Measurements from ENCODE around the gene NFATC3.

DNA sequence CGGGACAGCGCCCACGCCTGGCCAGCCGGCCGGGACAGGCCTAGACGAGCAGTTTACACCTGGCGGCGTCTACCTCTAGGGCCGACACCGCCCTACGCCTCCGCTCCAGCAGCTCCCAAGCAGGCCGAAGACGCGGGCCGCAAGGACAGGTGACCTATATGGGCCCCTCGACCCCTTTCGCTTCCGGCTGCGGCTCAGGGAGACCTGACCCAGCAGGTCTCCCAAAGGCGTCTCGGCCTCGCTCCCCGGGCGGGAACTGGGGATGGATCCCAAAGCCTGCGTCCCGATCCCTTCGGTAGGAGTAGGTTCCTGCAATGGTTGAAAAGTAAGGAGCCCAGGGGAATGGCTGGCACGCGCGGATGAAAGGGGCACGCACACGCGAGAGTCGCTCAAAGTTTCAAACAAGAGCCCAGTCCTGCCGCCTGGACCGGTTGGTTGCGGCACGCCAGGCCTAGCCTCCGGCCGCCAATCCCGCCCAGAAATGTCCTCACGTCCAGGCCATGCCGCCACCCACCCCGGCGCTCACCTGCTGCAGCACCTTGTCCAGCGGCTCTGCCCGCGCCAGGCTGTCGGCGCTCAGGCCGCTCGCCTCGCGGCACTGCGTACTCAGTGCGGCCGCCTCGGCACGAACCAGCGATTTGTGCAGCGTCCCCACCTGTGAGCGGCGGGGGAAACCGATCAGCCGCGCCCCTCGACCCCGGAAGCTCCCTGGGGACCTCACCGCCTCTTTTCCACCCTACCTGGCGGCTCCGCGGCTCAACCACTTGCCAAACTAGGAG lies 150.1 kb downstream of the NFATC3 start:
- TF ChIP-seq, protein P1, sequence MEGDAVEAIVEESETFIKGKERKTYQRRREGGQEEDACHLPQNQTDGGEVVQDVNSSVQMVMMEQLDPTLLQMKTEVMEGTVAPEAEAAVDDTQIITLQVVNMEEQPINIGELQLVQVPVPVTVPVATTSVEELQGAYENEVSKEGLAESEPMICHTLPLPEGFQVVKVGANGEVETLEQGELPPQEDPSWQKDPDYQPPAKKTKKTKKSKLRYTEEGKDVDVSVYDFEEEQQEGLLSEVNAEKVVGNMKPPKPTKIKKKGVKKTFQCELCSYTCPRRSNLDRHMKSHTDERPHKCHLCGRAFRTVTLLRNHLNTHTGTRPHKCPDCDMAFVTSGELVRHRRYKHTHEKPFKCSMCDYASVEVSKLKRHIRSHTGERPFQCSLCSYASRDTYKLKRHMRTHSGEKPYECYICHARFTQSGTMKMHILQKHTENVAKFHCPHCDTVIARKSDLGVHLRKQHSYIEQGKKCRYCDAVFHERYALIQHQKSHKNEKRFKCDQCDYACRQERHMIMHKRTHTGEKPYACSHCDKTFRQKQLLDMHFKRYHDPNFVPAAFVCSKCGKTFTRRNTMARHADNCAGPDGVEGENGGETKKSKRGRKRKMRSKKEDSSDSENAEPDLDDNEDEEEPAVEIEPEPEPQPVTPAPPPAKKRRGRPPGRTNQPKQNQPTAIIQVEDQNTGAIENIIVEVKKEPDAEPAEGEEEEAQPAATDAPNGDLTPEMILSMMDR (IDR thresholded peaks at IDR 0.05; ENCODE audit: low read length): no peak; the same call in 1 of the 2 replicates
- no peak for TF ChIP-seq EZH2 (IDR thresholded peaks at IDR 0.05; ENCODE audit: borderline replicate concordance, low read length)
